ENCODE data around the gene ZNF581.

GRCh38 chr19:55672418-55672817, 29.0 kb downstream of the ZNF581 start:
- TF ChIP-seq CTCF (IDR thresholded peaks at IDR 0.05): no peak
- TF ChIP-seq POLR2AphosphoS5 (IDR thresholded peaks at IDR 0.05; ENCODE audit: insufficient read depth in 1 of 2, low read depth in 1 of 2): no peak
- no peak for TF ChIP-seq POLR2A (IDR thresholded peaks at IDR 0.05)
